Hepatic stellate cell (primary cell): ENCODE results near the gene GTPBP4.
"Not testable (repeated sequence)": the region's sequence is repeated elsewhere in the genome, so short reads cannot be mapped to it uniquely, and the experiment has no call there.

Experiments used
- DNase-seq: peaks from one replicate; pipeline ENCODE4 v3.0.0; 2011; ENCODE audit warnings: low spot score

Gene GTPBP4

DNA sequence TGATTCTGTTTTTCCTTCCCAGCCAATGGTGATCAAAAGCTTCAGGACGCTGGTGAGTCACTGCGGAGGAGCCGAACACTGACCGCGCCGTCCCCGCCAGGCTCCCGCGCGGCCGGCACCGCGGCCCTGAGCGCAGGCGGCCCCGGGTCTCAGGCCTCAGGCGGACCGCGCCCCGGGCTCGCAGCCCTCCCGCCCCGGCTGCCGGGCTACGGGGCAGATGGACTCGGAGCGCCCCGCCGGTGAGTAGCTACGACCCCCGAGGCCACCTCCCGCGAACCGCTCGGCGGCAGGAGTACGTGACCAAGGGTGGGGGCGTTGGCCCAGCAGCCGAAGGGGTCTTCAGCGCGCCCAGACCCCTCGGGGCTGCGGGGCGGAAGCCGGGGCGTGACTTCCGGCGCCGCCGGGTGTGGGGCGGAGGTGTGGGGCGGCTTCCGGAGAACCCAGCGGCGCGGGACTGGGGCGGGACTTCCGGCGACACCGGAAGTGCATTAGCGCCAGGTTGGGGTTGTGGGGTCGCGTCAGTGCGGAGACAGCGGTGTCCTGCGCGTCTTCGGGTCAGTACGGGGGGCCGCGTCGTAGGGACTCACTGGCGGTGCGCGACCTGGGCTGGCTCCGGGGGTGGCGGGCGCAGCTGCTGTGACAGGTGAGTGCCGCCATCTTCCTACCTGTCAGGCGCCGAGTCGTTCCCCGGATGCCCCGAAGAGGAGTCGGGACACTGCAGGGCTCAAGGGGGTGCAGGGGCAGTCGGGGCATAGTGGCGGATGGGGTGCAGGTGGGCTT lies 68.3 kb downstream of the GTPBP4 start, which contains the start of gene WDR37:
TSS of gene WDR37 (plus strand) at position 60 of the 780 bp plus-strand sequence. CDS start 15,771 bp downstream, outside the sequence.
- peak; percentile 91 for DNase-seq

DNA sequence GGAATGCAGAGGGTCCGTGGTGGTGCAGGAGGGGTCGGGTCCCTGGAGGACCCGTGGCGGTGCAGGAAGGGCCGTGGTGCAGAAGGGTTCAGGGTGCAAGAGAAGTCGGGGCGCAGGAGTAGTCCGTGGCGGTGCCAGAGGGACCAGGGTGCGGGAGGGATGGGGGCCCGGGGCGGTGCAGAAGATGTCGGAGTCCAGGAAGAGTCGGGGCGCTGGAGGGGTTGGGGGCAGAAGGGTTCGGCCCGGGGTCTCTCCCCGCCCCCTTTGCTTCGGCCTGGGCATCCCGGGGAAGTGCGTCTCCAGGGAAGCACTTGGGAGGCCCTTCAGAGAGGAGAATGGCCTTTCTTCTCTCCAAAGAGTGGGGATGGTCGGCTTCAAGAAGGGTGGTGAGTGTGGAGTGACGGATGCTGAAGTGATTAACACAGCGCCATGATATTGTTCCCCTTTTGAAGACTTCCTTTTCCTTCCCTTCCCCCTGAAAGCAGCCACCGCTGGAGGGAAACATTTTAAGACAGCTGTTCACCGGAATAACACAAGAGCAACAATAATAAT lies 68.9 kb downstream of the GTPBP4 start:
- peak; percentile 27 for DNase-seq

GRCh38 chr10:1058017-1058416 lies 69.8 kb downstream of the GTPBP4 start:
- DNase-seq: no peak

DNA sequence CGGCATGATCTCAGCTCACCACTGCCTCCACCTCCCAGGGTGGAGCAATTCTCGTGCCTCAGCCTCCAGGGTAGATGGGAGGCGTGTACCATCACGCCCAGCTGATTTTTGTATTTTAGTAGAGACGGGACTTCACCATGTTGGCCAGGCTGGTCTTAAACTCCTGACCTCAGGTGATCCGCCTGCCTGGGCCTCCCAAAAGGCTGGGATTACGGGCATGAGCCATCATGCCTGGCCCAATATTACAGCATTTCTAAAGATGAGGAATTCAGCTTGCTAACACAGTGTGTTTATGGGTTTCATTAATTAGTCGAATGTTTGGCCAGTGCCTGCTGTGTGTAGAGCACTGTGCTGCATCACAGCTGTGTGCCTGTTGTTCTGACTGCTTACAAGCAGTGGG lies 71.7 kb downstream of the GTPBP4 start:
- DNase-seq: no peak

DNA sequence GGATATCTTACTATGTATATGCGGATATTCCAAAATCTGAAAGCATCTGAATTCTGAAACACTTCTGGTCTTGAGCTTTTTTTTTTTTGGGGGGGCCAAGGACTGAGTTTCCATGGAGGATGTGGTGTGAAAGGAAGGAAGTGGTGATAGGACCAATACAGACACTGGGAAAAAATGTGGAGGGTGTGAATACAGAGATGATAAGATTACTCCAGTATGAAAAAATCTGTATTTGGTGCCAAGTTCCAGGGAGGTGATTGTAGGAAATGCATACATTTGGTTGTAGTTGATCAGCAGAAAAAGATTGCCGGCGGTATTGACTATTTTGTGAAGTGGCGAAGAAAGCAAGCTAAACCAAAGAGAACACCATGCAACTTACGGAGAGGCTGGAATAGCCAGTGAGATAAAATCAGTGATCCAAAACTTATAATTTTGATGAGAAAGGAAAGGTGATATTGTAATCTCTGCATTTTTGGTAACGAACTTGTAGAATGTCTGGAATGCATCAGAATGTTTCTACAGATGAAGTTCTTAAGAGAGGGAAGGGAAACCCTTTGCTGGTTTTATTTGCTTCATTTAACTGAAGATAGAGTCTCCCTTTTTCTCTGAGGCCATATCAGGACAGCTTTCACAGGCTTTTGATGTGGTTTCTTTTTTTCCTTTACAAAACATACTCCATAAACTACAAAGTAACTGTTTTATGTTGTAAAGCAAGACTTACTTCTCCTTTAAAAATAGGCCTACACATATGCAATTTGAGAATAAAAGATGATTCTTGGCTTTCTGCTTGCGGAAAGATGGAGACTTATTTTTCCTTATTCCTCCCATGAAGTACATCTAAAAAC lies 73.9 kb downstream of the GTPBP4 start:
- DNase-seq: no peak

DNA sequence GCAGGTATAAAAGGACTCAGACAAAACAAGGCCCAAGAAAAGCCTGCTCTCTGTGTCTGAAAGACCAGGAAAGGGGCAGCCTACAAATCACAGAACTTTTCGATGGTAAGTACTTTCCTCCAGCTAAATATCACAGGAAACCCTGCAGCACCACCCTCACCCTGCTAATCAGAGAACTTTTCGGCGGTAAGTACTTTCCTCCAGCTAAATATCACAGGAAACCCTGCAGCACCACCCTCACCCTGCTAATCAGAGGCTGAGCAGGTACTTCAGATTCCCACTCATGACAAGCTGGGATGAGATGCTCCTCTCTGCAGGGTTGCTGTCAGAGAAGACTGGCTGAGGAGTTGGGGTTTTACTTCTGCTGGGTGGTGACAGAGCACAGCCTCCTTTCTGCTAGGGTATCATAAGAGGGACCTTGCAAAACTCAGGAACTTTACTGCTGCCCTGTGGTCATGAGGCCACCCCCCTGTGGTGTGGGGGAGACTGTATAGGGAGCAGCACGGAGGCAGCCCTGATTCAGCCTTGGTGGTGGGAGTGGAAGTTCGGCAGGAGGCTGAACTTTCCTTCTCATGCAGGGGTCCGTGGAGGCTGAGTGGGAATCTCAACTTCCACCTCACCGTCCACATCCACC lies 75.1 kb downstream of the GTPBP4 start:
- DNase-seq: no peak

GRCh38 chr10:1064964-1065247 lies 76.7 kb downstream of the GTPBP4 start:
- no peak for DNase-seq

GRCh38 chr10:1066734-1067133 lies 78.5 kb downstream of the GTPBP4 start:
- DNase-seq: not testable (repeated sequence)

GRCh38 chr10:1068380-1069361 lies 80.4 kb downstream of the GTPBP4 start:
- DNase-seq: no peak
